Measurements from ENCODE around the gene ADRA2A.
A peak's percentile ranks its signal among the peaks of the same experiment; 100 is the strongest.

The ADRA2A gene

DNA sequence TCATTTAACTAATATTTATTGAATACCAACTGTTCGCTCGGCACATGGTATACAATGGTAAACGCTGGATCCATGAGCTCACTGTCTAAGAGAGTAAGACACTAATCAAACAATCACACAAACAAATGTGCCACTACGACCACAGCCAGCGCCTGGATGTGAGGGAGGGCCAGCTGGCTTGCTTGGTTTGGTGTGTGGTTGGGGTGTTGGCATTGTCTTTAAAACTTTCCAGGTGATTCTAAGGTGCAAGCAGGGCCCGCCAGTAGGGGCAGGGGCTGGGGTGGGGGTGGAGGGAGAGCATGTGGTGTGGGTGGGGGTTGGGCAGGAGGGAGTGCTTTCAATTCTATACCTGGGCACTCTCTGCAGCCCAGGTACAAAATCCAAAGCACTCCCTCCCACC lies 31.6 kb downstream of the ADRA2A start (continued):
- TF ChIP-seq, protein P1, sequence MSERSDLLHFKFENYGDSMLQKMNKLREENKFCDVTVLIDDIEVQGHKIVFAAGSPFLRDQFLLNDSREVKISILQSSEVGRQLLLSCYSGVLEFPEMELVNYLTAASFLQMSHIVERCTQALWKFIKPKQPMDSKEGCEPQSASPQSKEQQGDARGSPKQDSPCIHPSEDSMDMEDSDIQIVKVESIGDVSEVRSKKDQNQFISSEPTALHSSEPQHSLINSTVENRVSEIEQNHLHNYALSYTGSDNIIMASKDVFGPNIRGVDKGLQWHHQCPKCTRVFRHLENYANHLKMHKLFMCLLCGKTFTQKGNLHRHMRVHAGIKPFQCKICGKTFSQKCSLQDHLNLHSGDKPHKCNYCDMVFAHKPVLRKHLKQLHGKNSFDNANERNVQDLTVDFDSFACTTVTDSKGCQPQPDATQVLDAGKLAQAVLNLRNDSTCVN (tag by site-specific recombination; optimal IDR thresholded peaks at IDR 0.05), result no peak
- TF ChIP-seq ZNF23 (tag by site-specific recombination; IDR thresholded peaks at IDR 0.05; ENCODE audit: borderline replicate concordance), result no peak
- no peak for TF ChIP-seq ZNF169 (tag by site-specific recombination; IDR thresholded peaks at IDR 0.05)
- no peak for TF ChIP-seq ZNF341 (tag by site-specific recombination; IDR thresholded peaks at IDR 0.05; ENCODE audit: low read depth)
- TF ChIP-seq ZNF37A (tag by site-specific recombination; IDR thresholded peaks at IDR 0.05), result no peak
- TF ChIP-seq ZNF354C (tag by site-specific recombination; IDR thresholded peaks at IDR 0.05; ENCODE audit: borderline replicate concordance, low read depth), result no peak

DNA sequence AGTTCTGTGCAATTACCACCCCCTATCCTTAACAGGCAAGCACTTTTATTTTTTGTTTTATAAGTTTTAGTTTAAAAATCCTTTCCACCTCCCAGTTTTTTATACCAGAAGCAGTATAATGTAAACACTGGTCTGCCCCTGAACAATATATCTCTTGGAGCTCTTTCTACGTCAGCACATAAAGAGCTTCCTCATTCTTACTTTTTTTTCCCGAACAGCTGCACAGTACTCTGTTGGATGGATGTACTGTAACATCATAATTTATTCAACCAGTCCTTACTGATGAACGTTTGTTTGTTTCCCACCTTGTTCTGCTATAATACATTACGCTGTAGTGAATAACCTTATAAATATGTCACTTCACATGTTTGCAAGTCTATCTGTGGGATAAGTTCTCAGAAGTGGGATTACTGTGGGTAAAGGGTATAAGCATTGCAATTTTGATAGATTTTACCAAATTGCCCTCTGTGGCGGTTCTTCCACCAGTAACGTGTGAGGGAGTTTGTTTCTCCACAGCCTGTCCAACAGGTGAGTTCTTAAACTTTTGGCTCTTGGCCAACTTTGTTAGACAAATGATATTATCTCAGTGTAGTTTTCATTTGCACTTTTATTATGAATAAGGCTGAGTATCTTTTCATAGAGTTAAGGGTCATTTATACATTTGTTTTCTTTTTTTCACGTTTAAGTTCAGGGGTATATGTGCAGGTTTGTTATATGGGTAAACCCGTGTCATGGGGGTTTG lies 32.8 kb downstream of the ADRA2A start:
- H3K4me3 ChIP-seq (ENCODE audit: low read depth, low read length), result no peak overlapping the region
- H3K27ac ChIP-seq (ENCODE audit: extremely low read depth, low read depth, low read length), result no peak overlapping the region
- H3K4me1 ChIP-seq (ENCODE audit: control insufficient read depth, insufficient read depth, low read length), result no peaks in the 10 kb centered on the region
- ChIA-PET POLR2A (no interaction called here), CTCF (no interaction called here)
- no peaks in the 10 kb centered on the region for H3K9me3 ChIP-seq (ENCODE audit: control insufficient read depth, insufficient read depth, low read depth, low read length)
- no peak for TF ChIP-seq GLIS1 (tag by site-specific recombination; IDR thresholded peaks at IDR 0.05)
- peak; percentile 78 for TF ChIP-seq SCRT2 (tag by site-specific recombination; IDR thresholded peaks at IDR 0.05)
- no peaks in the 10 kb centered on the region for H3K36me3 ChIP-seq (ENCODE audit: control insufficient read depth in 2 of 2, insufficient read depth in 1 of 2, low read length in 2 of 2)

DNA sequence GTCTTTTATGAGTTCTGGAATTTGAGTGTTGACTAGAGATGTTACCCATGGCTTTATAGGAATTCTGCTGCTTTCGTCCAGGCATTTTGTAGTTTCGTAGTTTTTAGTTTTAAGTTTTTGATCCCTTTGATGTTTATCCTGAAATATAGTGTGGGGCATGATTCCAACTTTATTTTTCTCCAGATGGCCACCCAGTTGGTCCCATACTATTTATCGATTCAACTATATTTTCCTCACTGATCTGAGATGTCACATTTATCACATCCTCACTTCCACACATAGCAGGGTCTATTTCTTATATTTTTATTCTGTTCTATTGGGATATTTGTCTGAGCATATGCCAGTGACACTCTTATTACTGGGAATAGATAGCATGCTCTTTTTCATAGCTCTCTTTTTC lies 33.9 kb downstream of the ADRA2A start:
- Histone ChIP-seq H3K9me3 (ENCODE audit: control insufficient read depth, insufficient read depth, low read depth, low read length) (no peaks in the 10 kb centered on the region), H3K4me1 (ENCODE audit: control insufficient read depth, insufficient read depth, low read length) (no peaks in the 10 kb centered on the region), H3K36me3 (ENCODE audit: control insufficient read depth in 2 of 2, insufficient read depth in 1 of 2, low read length in 2 of 2) (no peaks in the 10 kb centered on the region), H3K4me3 (ENCODE audit: low read depth, low read length) (no peak overlapping the region), H3K27ac (ENCODE audit: extremely low read depth, low read depth, low read length) (no peak overlapping the region)
- POLR2A ChIA-PET, result no interaction called here
- TF ChIP-seq ZNF600 (tag by site-specific recombination; IDR thresholded peaks at IDR 0.05), result no peak
- no peak for TF ChIP-seq ZNF571 (tag by site-specific recombination; IDR thresholded peaks at IDR 0.05)
- no peak for TF ChIP-seq ZBTB48 (tag by site-specific recombination; IDR thresholded peaks at IDR 0.05)
- TF ChIP-seq ZFP3 (tag by site-specific recombination; IDR thresholded peaks at IDR 0.05; ENCODE audit: low read depth), result no peak
- no peak for TF ChIP-seq ZNF629 (tag by site-specific recombination; IDR thresholded peaks at IDR 0.05)
- TF ChIP-seq, protein P2, sequence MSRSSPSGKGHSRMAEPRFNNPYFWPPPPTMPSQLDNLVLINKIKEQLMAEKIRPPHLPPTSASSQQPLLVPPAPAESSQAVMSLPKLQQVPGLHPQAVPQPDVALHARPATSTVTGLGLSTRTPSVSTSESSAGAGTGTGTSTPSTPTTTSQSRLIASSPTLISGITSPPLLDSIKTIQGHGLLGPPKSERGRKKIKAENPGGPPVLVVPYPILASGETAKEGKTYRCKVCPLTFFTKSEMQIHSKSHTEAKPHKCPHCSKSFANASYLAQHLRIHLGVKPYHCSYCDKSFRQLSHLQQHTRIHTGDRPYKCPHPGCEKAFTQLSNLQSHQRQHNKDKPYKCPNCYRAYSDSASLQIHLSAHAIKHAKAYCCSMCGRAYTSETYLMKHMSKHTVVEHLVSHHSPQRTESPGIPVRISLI (tag by site-specific recombination; IDR thresholded peaks at IDR 0.05), result no peak
- TF ChIP-seq, protein P3, sequence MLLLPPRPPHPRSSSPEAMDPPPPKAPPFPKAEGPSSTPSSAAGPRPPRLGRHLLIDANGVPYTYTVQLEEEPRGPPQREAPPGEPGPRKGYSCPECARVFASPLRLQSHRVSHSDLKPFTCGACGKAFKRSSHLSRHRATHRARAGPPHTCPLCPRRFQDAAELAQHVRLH (tag by site-specific recombination; IDR thresholded peaks at IDR 0.05), result no peak
- TF ChIP-seq BCL11A (tag by site-specific recombination; IDR thresholded peaks at IDR 0.05; ENCODE audit: low read depth), result no peak
- TF ChIP-seq ZNF658 (tag by site-specific recombination; IDR thresholded peaks at IDR 0.05), result no peak
- TF ChIP-seq, protein P4, sequence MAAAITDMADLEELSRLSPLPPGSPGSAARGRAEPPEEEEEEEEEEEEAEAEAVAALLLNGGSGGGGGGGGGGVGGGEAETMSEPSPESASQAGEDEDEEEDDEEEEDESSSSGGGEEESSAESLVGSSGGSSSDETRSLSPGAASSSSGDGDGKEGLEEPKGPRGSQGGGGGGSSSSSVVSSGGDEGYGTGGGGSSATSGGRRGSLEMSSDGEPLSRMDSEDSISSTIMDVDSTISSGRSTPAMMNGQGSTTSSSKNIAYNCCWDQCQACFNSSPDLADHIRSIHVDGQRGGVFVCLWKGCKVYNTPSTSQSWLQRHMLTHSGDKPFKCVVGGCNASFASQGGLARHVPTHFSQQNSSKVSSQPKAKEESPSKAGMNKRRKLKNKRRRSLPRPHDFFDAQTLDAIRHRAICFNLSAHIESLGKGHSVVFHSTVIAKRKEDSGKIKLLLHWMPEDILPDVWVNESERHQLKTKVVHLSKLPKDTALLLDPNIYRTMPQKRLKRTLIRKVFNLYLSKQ (tag by site-specific recombination; IDR thresholded peaks at IDR 0.05; ENCODE audit: borderline replicate concordance), result no peak
- TF ChIP-seq ZNF311 (tag by site-specific recombination; IDR thresholded peaks at IDR 0.05; ENCODE audit: borderline replicate concordance), result no peak
- TF ChIP-seq ZNF140 (tag by site-specific recombination; IDR thresholded peaks at IDR 0.05), result no peak
- TF ChIP-seq TCF7L2 (IDR thresholded peaks at IDR 0.05; ENCODE audit: borderline replicate concordance, low read depth, low read length), result no peak
- no peak for TF ChIP-seq ATF2 (tag by site-specific recombination; IDR thresholded peaks at IDR 0.05; ENCODE audit: low read depth)
- CTCF ChIA-PET, result interaction anchor here (0.9 kb wide), 1 partner anchor 1346 kb away, joined by 3 read pairs; no protein-coding TSS in a partner anchor

Data from HEK293 (cell line).